UCSD-AML1 (cell line): Measurements from ENCODE around the gene HPGD.
"Not testable (repeated sequence)": the region's sequence is repeated elsewhere in the genome, so short reads cannot be mapped to it uniquely, and the experiment has no call there.

Experiments used
- DNase-seq: peaks from one replicate; lab custom pipeline; 2025; ENCODE audit not compliant: unreplicated experiment; lab: John Stamatoyannopoulos, UW

The HPGD gene

DNA sequence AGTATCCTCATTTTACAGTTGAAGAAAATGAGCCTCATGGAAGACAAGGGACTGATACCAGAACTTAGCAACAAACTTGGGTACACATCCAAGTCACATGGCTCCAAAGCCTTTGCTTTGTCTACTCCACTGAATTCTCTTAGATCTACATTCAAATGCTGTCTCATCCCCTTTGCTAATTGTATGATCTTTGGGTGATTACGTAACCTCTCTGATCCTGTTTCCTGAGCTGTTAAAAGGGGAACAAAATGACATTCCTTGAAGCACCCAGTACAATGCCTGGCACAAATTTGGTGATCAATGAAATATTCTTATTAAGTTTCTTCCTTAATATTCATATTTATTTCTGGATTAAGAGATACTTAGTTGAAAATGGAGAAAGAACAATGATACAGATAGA, 5.9 kb upstream of the HPGD start:
- DNase-seq, result no peak

GRCh38 chr4:174526731-174527130, 4.4 kb upstream of the HPGD start:
- no peak for DNase-seq

DNA sequence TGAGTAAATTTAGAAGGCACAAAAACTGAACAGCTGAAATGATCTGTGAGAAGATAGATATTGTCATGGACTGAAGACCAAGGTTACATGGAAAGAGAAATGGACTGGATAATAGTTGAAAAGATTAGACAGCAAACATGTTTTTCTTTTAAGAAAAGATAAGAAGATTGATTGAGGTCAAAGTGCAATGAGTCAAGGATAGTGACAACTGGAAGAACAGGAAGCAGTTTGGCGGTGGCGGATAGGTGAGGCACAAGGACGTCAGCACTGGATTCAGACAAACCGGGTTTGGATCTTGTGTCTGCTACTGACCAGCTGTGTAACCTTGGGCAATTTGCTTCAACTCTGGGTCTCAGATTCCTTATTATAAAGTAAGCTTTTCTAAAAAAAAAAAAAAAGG, 2.0 kb upstream of the HPGD start:
- DNase-seq, result no peak

- DNase-seq, result no peak
These were observed 871 bp upstream of the HPGD start for GRCh38 chr4:174523025-174523693.

DNA sequence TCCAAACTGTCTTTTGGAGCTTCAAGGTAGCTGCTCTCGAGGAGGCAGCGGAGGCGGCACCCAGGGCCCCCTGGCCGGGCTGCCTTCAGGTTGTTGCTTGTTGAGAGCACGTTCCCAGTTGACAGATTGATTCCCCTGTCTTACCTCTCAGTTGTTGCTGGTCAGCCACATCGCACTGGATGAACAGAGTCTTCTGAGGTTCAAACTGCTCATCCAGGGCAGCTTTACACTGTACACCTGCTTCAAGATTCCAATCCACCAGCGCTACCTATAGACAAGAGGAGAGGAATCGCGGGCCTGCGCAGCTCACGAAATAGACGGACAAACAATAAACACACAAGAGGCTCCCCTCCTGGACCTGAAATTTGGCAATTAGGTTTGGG, 497 bp downstream of the HPGD start:
- no peak for DNase-seq

DNA sequence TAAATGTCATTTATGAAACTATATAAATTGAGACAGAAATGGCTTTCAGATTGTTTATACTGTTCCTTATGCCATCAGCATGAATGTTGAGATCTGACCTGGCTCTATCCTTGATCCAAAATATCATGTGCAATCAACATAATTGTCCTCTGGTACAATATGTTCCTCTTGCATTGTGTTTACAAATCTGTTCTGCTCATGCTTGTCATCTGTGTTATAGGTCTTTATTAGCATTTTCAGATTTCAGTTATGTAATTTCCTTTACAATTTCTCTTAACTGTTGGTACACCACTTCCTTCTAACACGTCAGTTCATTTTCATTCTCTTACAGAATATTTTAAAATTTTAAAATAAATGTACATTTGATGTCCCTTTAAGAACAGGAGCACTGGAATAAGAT, 1.6 kb downstream of the HPGD start:
- DNase-seq, result no peak

DNA sequence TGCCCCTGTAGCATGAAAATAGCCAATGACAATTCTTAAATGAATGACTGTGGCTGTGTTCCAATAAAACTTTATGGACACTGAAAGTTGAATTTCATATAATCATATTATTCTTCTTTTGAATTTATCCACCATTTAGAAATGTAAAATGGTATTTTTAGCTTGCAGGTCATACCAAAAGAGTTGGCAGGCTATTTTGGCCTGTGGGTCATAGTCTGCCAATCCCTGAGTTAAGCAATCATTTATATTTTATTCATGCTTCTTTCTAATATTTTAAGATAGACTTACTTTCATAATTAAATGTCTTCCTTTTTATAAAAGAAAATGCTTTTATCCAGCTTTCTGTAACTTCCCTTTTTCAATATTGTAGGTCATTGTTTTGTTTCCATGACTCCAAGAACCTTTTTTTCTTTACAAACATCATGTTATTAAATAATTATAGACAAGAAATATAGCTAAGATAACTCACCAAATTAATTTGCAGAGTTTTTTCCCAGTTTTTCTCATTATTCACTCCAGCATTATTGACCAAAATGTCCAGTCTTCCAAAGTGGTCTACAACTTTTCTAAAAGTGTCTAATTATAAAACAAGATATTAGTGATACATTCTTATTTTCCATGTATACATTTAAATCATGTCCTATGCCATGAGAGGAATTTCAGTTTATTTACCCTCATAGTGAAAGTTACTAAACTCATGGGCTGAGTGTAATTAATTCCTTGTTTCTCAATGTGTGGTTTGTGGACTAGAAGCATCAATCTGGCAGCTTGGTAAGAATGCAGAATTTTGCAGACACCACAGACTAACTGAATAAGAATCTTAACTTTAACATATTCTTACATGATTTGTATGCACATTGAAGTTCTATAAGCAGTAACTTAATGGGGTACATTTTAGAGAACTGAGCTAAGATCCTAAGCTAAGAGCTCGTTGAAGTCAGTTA, 4.5 kb downstream of the HPGD start:
- no peak for DNase-seq

DNA sequence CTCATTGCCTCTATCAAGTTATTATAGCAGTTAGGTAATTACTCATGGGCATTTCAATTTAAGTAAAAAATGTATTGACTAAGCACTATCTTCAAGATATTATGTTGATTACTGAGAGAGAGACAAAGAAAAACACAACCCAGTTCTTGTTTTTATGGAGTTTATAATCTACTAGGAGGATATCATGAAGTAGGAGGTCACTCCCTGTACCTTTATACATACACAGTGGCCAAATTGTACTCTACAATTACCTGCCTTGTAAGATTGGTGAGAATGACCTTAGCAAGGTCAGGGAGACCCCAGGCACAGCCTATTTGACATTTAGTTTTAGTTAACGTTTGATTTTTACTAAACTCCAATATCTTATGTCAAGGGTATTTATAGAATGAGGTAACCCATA, 5.5 kb downstream of the HPGD start:
- no peak for DNase-seq

GRCh38 chr4:174516345-174516744, 5.9 kb downstream of the HPGD start:
- DNase-seq, result no peak

- DNase-seq, result no peak
These were observed 9.5 kb downstream of the HPGD start for GRCh38 chr4:174512745-174513144.

GRCh38 chr4:174505892-174506291, 16.4 kb downstream of the HPGD start:
- DNase-seq, result no peak

DNA sequence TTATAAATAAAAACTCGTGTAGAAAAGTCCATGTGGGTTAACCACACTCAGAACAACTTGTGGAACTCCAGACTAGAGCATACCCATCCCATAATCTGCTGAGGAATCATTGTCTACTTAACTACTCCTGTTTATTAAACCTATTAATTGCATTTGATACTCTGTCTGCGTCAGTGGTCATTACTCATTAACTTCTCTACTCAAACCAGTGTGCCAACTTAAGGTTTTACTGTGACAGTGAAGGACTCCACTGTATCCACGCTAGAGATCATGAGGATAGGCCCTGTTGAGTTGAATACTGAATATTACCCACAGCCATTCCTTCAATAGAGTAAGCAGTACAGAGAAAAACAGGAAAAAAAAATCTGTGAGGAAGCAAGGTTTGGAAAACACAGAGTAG, 17.3 kb downstream of the HPGD start:
- no peak for DNase-seq

DNA sequence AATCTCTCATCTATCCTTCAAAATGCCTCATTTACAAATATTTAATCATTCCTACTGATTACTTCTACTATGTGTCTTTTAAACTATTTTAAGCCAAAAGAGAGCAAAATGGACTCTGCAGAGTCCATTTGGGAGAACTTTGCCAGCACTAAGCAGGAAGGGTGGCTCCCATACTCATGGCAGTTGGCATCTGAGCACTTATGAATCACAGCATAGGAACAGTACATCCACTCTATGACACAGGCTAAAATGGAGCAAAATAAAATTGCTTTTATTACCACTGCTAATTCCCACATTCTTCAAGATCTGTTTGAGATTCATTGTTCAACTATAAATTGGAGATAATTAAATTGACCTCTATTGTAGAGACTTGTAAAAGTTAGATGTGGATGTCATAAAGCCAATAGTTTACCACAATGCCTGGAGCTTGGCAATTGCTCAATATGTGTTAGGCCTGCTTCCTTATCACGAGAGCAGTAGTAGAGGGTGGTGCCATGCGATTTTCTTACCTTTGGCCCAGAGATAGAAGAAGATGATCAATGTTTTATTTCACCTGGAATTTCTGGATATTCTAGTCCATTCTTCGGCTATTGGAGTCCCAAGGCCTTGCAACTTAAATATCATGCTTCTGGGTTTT, 19.1 kb downstream of the HPGD start:
- DNase-seq, result no peak

DNA sequence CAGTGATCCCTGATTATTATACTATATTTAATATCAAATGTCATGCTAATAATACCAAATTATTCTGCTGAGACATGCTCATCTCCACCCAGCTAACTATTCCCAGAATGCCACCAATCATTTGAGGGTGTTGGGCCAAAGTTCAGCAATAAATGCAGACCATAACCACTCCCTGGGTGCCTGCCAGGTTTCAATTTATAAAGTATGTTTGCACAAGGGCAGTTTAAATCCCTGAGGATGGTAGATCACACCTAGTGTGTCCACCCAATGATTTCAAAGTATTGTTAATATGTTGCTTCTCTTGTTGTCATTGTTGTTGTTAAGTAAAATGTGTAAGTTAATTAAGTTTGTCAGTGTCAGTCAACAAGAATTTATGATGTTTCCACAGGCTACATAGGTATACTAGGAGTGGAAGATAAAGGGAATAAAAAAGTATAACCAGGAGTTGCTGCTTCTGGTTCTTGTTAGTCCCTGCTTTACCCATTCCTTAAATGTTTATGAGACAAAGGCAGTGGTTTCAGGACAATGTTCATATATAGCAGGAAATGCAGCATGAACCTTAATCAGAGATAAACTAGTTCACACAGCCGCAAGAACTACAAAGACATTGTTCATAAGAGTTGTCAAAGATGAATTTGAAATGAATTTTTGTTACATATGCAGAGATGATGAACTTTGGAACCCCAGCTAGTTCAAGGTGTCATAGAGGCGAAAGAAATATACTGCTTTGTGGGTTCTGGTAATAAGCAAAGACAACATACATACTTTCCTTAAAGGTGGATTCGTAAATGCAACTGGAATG, 25.5 kb downstream of the HPGD start:
- no peak for DNase-seq

GRCh38 chr4:174495626-174496025, 26.7 kb downstream of the HPGD start:
- DNase-seq, result no peak

DNA sequence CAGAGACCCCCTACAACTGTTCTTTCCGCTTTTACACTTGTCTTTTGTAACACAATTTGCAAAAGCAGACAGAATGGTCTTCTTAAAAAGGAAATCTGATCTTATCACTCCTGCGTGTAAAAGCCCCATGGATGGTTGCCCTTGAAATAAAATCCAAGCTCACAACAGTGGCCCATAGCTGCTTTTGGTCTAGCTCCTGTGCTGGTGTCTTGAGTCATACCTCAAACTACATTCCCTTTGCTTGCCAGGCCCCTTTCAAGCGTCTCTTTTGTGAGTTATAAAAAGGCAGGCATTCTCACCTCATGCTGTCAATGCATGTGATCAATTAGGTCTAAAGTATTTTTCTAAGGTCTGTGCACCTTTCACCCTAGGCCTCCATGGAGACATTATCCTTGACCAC, 27.6 kb downstream of the HPGD start:
- no peak for DNase-seq

- no peak for DNase-seq
These were observed 28.1 kb downstream of the HPGD start for GRCh38 chr4:174494146-174494545.

GRCh38 chr4:174490451-174490961, 31.8 kb downstream of the HPGD start:
- no peak for DNase-seq

GRCh38 chr4:174488368-174488767, 33.9 kb downstream of the HPGD start:
- DNase-seq, result not testable (repeated sequence)

DNA sequence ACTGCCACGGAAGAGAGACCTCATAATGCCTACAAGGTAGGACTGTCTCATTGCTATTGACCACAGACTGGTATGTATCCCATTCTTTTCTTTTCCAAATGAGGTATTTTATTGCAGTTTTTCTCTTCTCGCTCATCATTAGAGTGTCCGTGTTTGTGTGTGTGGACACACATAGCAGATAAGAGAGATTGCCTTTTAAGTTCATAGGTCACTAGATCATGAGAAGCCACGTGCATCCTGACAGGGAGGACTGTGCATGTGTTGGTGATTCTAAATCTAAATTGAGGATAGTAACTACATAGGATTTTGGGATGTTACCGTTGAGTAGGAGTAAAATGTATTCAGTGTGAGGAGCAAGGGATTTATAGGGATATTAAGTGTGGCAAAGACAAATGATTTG, 37.3 kb downstream of the HPGD start:
- no peak for DNase-seq

- DNase-seq, result no peak
These were observed 38.5 kb downstream of the HPGD start for GRCh38 chr4:174483792-174484191.
